Dorsolateral prefrontal cortex (tissue), 118 donors: Measurements from ENCODE around the gene RSPH6A. TPM values are rescaled to one million over a fixed set of nuclear protein-coding genes. Genes with fewer than 3 reads are reported as not detected.

Experiments used
- total RNA-seq, 120 experiments: library from RNA; stranded (reverse); gene quantifications; one replicate each; pipeline versions ENCODE4 v1.2.3 to v1.2.4, GENCODE V29; 2022

The RSPH6A gene
- total RNA-seq, 120 experiments from 2014 or later, result 0.16 to 2.5 (median 0.35) TPM; not detected in 19

Other genes starting within 250 kb of the RSPH6A start
- 10 to 100 TPM in 98 of 120 experiments, 1 to 10 TPM in 22; 7.1 to 16.8 (median 11.5) TPM for gene OPA3, start 230.5 kb downstream of the RSPH6A start, total RNA-seq
- gene GPR4, start 213.1 kb downstream of the RSPH6A start, total RNA-seq, result 10 to 100 TPM in 26 of 120 experiments, 1 to 10 TPM in 92, under 1 TPM in 2; 0.78 to 30.3 (median 6.6) TPM
- 100 to 1,000 TPM in 112 of 120 experiments, 10 to 100 TPM in 8; 86.4 to 266 (median 132) TPM for gene EML2, start 175.9 kb downstream of the RSPH6A start, total RNA-seq
- gene GIPR, start 147.1 kb downstream of the RSPH6A start, total RNA-seq, result 10 to 100 TPM in 16 of 120 experiments, 1 to 10 TPM in 91, under 1 TPM in 12, not detected in 1; 0.29 to 22.2 (median 3.7) TPM
- 100 to 1,000 TPM; 125 to 259 (median 201) TPM for gene SNRPD2, start 123.4 kb downstream of the RSPH6A start, total RNA-seq
- 10 to 100 TPM in 31 of 120 experiments, 1 to 10 TPM in 89; 3.0 to 16.5 (median 8.6) TPM for gene QPCTL, start 122.6 kb downstream of the RSPH6A start, total RNA-seq
- gene FBXO46, start 84.4 kb downstream of the RSPH6A start, total RNA-seq, result 10 to 100 TPM in 119 of 120 experiments, 1 to 10 TPM in 1; 9.1 to 29.5 (median 17.4) TPM
- gene MEIOSIN, start 81.9 kb downstream of the RSPH6A start, total RNA-seq, result under 1 TPM in 3 of 120 experiments, not detected in 117; 0.16 to 0.20 (median 0.18) TPM
- gene SIX5, start 46.1 kb downstream of the RSPH6A start, total RNA-seq, result 10 to 100 TPM in 2 of 120 experiments, 1 to 10 TPM in 118; 1.6 to 14.8 (median 4.3) TPM
- 100 to 1,000 TPM in 15 of 120 experiments, 10 to 100 TPM in 105; 43.1 to 137 (median 76.3) TPM for gene DMPK, start 32.8 kb downstream of the RSPH6A start, total RNA-seq
- 100 to 1,000 TPM in 23 of 120 experiments, 10 to 100 TPM in 97; 58.7 to 138 (median 86.8) TPM for gene DMWD, start 22.5 kb downstream of the RSPH6A start, total RNA-seq
- gene SYMPK, start 47.8 kb upstream of the RSPH6A start, total RNA-seq, result 100 to 1,000 TPM in 17 of 120 experiments, 10 to 100 TPM in 103; 65.0 to 119 (median 87.1) TPM
- gene FOXA3, start 49.0 kb upstream of the RSPH6A start, total RNA-seq, result under 1 TPM in 2 of 120 experiments, not detected in 118; 0.30 to 0.32 TPM
- gene IRF2BP1, start 70.8 kb upstream of the RSPH6A start, total RNA-seq, result 10 to 100 TPM; 30.3 to 53.6 (median 40.7) TPM
- 10 to 100 TPM; 17.2 to 46.3 (median 34.0) TPM for gene MYPOP, start 87.3 kb upstream of the RSPH6A start, total RNA-seq
- gene NANOS2, start 99.5 kb upstream of the RSPH6A start, total RNA-seq, result 1 to 10 TPM in 1 of 120 experiments, under 1 TPM in 15, not detected in 104; 0.28 to 1.7 (median 0.49) TPM
- 10 to 100 TPM; 41.1 to 95.4 (median 71.8) TPM for gene NOVA2, start 158.6 kb upstream of the RSPH6A start, total RNA-seq
- 10 to 100 TPM; 19.7 to 65.4 (median 34.3) TPM for gene CCDC61, start 180.2 kb upstream of the RSPH6A start, total RNA-seq
- gene PGLYRP1, start 207.7 kb upstream of the RSPH6A start, total RNA-seq, result 1 to 10 TPM in 5 of 120 experiments, under 1 TPM in 5, not detected in 110; 0.65 to 1.8 (median 1.0) TPM
- gene IGFL4, start 225.7 kb upstream of the RSPH6A start, total RNA-seq, result 10 to 100 TPM in 94 of 120 experiments, 1 to 10 TPM in 26; 6.0 to 28.7 (median 12.4) TPM